K562 (cell line): Measurements from ENCODE around the gene ZNF598. TPM values are rescaled to one million over a fixed set of nuclear protein-coding genes. Genes with fewer than 3 reads are reported as not detected.
A peak's percentile ranks its signal among the peaks of the same experiment; 100 is the strongest.

ENCODE experiments used
- ATAC-seq: fragments of 200-7000 bp; cut with Tn5 transposase; 3 replicates; pipeline ENCODE4 v1.9.1; 2020; ENCODE audit warnings: moderate library complexity
- BruUV-seq: library from RNA; stranded (reverse); fragments of 400-500 nt; replicated peaks from 2 replicates; lab custom pipeline; 2021; lab: Mats Ljungman, UMichigan
- CTCF ChIA-PET: fragments of 300-600 bp; formaldehyde crosslinking; extraction: SDS; loops from one replicate; lab custom pipeline; 2021; ENCODE audit warnings: low intra/inter-chr PET ratio; lab: Yijun Ruan, JAX
- POLR2A ChIA-PET: fragments of 300-600, 350-650 bp; sonication (Branson Sonifier 250); formaldehyde crosslinking; extraction: SDS; loops from one replicate; lab custom pipeline; 2021; ENCODE audit warnings: antibody characterized with exemption, inconsistent platforms; lab: Yijun Ruan, JAX
- DNase-seq, 4 experiments: peaks; one replicate each; pipeline versions ENCODE4 v3.0.0 to v3.0.0-alpha.2; 2011 to 2018; ENCODE audit warnings: low spot score in 3 of 4, mixed read lengths in 3 of 4; ENCODE audit errors: extremely low read depth in 1 of 4
- FAIRE-seq: peaks from 2 replicates; lab custom pipeline; 2011; peaks lifted over from hg19 to GRCh38; lab: Jason Lieb, UNC
- H2AFZ ChIP-seq: 2 replicates; pipeline ENCODE4 v1.6.0; 2011; ENCODE audit warnings: low read depth, low read length, control low read depth, inconsistent platforms
- H3K27ac ChIP-seq: fragments of 200-600 bp; 3 replicates; pipeline ENCODE4 v1.8.0; 2011; ENCODE audit warnings: low read depth, mild to moderate bottlenecking, control low read depth, inconsistent platforms, low read length, moderate library complexity, mixed read lengths; ENCODE audit errors: extremely low read depth
- H3K27me3 ChIP-seq, 2 experiments: fragments of 300-600 bp in 1 of 2; 2 replicates in 1 of 2; 3 replicates in 1 of 2; pipeline versions ENCODE4 v1.6.0 to v1.8.0; 2011; ENCODE audit warnings: inconsistent platforms in 2 of 2, low read length in 2 of 2, mild to moderate bottlenecking in 1 of 2, mixed read lengths in 1 of 2, moderate library complexity in 1 of 2; ENCODE audit not compliant: control insufficient read depth in 2 of 2, insufficient read depth in 2 of 2
- H3K36me3 ChIP-seq: fragments of 300-600 bp; 3 replicates; pipeline ENCODE4 v1.8.0; 2011; ENCODE audit warnings: mild to moderate bottlenecking, low read length, inconsistent platforms; ENCODE audit not compliant: control insufficient read depth, insufficient read depth
- H3K4me1 ChIP-seq, 2 experiments: fragments of 200-600 bp in 1 of 2; replicated peaks in 1 of 2; 2 replicates in 1 of 2; 3 replicates in 1 of 2; pipeline versions ENCODE4 v1.5.1 to v1.8.0; 2011; ENCODE audit warnings: inconsistent platforms in 2 of 2, low read length in 2 of 2, mild to moderate bottlenecking in 1 of 2, mixed read lengths in 1 of 2, moderate library complexity in 1 of 2; ENCODE audit not compliant: control insufficient read depth in 2 of 2, insufficient read depth in 2 of 2
- H3K4me2 ChIP-seq: 2 replicates; pipeline ENCODE4 v1.6.1; 2011; ENCODE audit warnings: low read length, control low read depth, inconsistent platforms, mixed read lengths; ENCODE audit not compliant: insufficient read depth
- H3K4me3 ChIP-seq: fragments of 200-600 bp; sonication (generic), shearing (Covaris generic); 2 replicates; pipeline ENCODE4 v1.5.1; 2016; ENCODE audit warnings: control low read depth, inconsistent platforms
- H3K79me2 ChIP-seq: fragments of 200-600 bp; 3 replicates; pipeline ENCODE4 v1.8.0; 2011; ENCODE audit warnings: low read length, inconsistent platforms; ENCODE audit not compliant: control insufficient read depth, insufficient read depth
- H3K9ac ChIP-seq, 2 experiments: 2 replicates each; pipeline versions ENCODE4 v1.6.0 to v1.6.1; 2011; ENCODE audit warnings: low read depth in 2 of 2, low read length in 2 of 2, control low read depth in 1 of 2, inconsistent platforms in 1 of 2, mild to moderate bottlenecking in 1 of 2, mixed read lengths in 1 of 2; ENCODE audit not compliant: insufficient read depth in 1 of 2
- H3K9me1 ChIP-seq: one replicate; pipeline ENCODE4 v1.6.0; 2011; ENCODE audit warnings: inconsistent platforms, mild to moderate bottlenecking, low read length, moderate library complexity; ENCODE audit not compliant: control insufficient read depth, insufficient read depth
- H3K9me3 ChIP-seq: replicated peaks from 2 replicates; pipeline ENCODE4 v1.5.1; 2011; ENCODE audit warnings: low read depth, low read length, inconsistent platforms; ENCODE audit not compliant: control insufficient read depth, insufficient read depth
- H4K20me1 ChIP-seq: replicated peaks from 2 replicates; pipeline ENCODE4 v1.6.1; 2011; ENCODE audit warnings: low read length, inconsistent platforms, mixed read lengths; ENCODE audit not compliant: control insufficient read depth, insufficient read depth
- CBX1 ChIP-seq: sonication (generic); IDR thresholded peaks from 2 replicates; pipeline ENCODE4 v1.6.1; 2016; ENCODE audit warnings: antibody characterized with exemption, low read depth, mild to moderate bottlenecking
- HDAC1 ChIP-seq, 2 experiments: fragments of 450-650 bp; IDR thresholded peaks; 2 replicates each; pipeline ENCODE4 v1.6.1; 2016 to 2017; ENCODE audit warnings: inconsistent platforms in 1 of 2, mild to moderate bottlenecking in 1 of 2, moderate library complexity in 1 of 2
- JUND ChIP-seq, 2 experiments: IDR thresholded peaks; 2 replicates in 1 of 2; 3 replicates in 1 of 2; pipeline ENCODE4 v1.6.1; 2011; ENCODE audit warnings: borderline replicate concordance in 2 of 2, low read depth in 2 of 2, low read length in 2 of 2, improper control_type of control experiment in 1 of 2, missing biosample characterization in 1 of 2, missing genetic modification characterization in 1 of 2, missing genetic modification reagents in 1 of 2
- XRCC3 ChIP-seq: fragments of 450-650 bp; IDR thresholded peaks from 2 replicates; pipeline ENCODE4 v1.6.1; 2017; ENCODE audit warnings: mild to moderate bottlenecking, moderate library complexity
- ZNF133 ChIP-seq: fragments of 250-450 bp; sonication (Bioruptor Pico); IDR thresholded peaks from 2 replicates; pipeline ENCODE4 v1.4.0; 2020; ENCODE audit warnings: mild to moderate bottlenecking
- ZNF274 ChIP-seq: IDR thresholded peaks from 2 replicates; pipeline ENCODE4 v1.6.1; 2011; ENCODE audit warnings: low read depth, mild to moderate bottlenecking, low read length, moderate library complexity, borderline replicate concordance
- WGBS: fragments of 100-300 bp; shearing (Covaris generic); methylation state at CpG from one replicate; pipeline ENCODE4 v1.1.6; 2016; ENCODE audit warnings: low coverage, mixed read lengths; ENCODE audit not compliant: insufficient coverage; ENCODE audit errors: missing lambda C conversion rate; 5-methylcytosine and 5-hydroxymethylcytosine counted together
- in situ Hi-C: fragments of 300-500 bp; cut with MboI; formaldehyde crosslinking; loops from 4 replicates; pipeline ENCODE4 v1.15.0; 2018; ENCODE audit warnings: inconsistent platforms, mixed read lengths
- intact Hi-C: fragments of 100-400 bp; cut with micrococcal nuclease; formaldehyde crosslinking; loops from 2 replicates; pipeline ENCODE4 v1.14.2; 2022
- polyA plus RNA-seq, 8 experiments: library from polyadenylated mRNA; depleted of rRNA in 4 of 8; stranded (reverse) in 5 of 8; unstranded in 3 of 8; fragments of >200 nt; fragmentation: Nextera tagmentation in 2 of 8; fragmentation: Illumina TruSeq in 1 of 8; extraction: Ambion mirVana in 2 of 8; extraction: Trizol in 1 of 8; gene quantifications; 2 replicates each; pipeline versions ENCODE4 v1.2.1 to v1.2.3, GENCODE V29; 2011 to 2014; ENCODE audit warnings: inconsistent platforms in 1 of 8, missing spikeins in 1 of 8
- total RNA-seq, 7 experiments: library from RNA; depleted of rRNA in 6 of 7; stranded (reverse); fragments of >200 nt in 6 of 7; fragmentation: Illumina TruSeq in 2 of 7; extraction: Trizol in 2 of 7; gene quantifications; 2 replicates each; pipeline versions ENCODE4 v1.2.1 to v1.2.3, GENCODE V29; 2011 to 2021; ENCODE audit warnings: low replicate concordance in 1 of 7
- TF ChIP-seq, protein P1 (sequence below), 2 experiments: fragments of 450-650 bp in 1 of 2; sonication (generic) in 1 of 2; formaldehyde crosslinking in 1 of 2; IDR thresholded peaks; 2 replicates each; pipeline versions ENCODE4 v1.7.1 to v1.9.0; 2016 to 2022; ENCODE audit warnings: inconsistent platforms in 1 of 2, mild to moderate bottlenecking in 1 of 2, missing genetic modification reagents in 1 of 2
- TF ChIP-seq, protein P2 (sequence below): fragments of 250-450 bp; sonication (Bioruptor Pico); IDR thresholded peaks from 2 replicates; pipeline ENCODE4 v1.5.1; 2021; ENCODE audit warnings: mild to moderate bottlenecking

Gene ZNF598
- total and polyA plus RNA-seq, 9 of the 15 experiments (the other 6 are each of a cell fraction or from before 2014, with no cell fraction given), result 0.11 to 115 (median 29.6) TPM

DNA sequence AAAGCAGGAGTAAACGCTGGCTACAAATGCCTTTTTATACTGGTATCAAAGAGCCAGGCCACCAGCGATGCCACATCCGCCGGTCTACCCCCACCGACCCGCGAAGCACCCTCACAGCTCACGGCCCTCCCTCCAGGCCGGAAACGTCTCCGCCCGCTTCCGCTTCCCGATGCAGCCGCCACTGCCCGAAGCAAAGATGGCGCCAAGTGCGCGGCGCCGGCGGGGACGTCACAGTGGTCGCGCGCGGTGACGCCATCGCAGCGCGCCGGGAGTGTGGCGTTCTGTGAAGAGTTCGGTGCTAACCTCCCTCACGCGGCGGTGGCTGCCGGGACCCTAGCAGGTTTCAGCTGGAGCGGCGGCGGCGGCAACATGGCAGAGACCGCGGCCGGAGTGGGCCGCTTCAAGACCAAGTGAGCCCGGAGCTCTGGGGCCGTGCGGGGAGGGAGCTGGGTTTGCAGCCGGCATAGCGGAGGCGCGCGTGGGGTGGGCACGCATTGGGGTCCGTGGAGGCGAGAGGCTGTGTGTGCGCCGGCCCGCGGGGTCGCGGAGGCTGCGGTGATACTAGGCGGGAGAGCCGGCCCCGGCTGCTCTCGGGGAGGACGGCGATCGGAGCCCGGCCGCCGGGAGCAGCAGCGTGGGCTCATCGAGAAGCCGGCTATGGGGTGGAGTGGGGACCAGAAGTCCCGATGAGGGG, 37.7 kb downstream of the ZNF598 start, which contains the start of gene TBL3:
TSS of gene TBL3 (plus strand) at position 258 of the 694 bp plus-strand sequence. CDS start at position 370, 112 bp downstream.
- peak within 1 kb of the TSS; percentile 91 for H3K4me2 ChIP-seq
- WGBS, result 1% methylated on average over 66 of the region's 78 CpGs
- H3K27ac ChIP-seq, result peak within 1 kb of the TSS; percentile 84
- in situ Hi-C loops, result no loop called here
- H3K36me3 ChIP-seq, result peaks cover 36% of the 10 kb centered on the region; the same call in 2 of the 3 replicates
- H3K9me1 ChIP-seq, result peaks cover 3% of the 10 kb centered on the region
- no peaks in the 10 kb centered on the region for H4K20me1 ChIP-seq
- ATAC-seq (peak; percentile 97), FAIRE-seq (peak; percentile 97), DNase-seq (peak; percentile 81 to 97 (median 88))
- intact Hi-C loops, result no loop called here
- peak within 1 kb of the TSS; percentile 90 to 99 for H3K9ac ChIP-seq
- H2AFZ ChIP-seq, result peak within 1 kb of the TSS; percentile 96
- H3K79me2 ChIP-seq, result peaks cover 38% of the 10 kb centered on the region
- H3K4me3 ChIP-seq, result peak within 1 kb of the TSS; percentile 100
- H3K27me3 ChIP-seq, result no peaks in the 10 kb centered on the region
- H3K4me1 ChIP-seq, result peaks cover 7 to 68% of the 10 kb centered on the region in 2 experiments; a peak in 4 of 5 replicates
- no TSS peak for BruUV-seq
- CTCF ChIA-PET, result no interaction called here
- POLR2A ChIA-PET, result interaction anchor here (0.6 to 2.2 kb wide), 16 partner anchors 8 to 503 kb away, joined by 3 to 16 read pairs (median 4); partner anchors contain the start of genes GFER, NDUFB10, NOXO1 and NPW
- H3K9me3 ChIP-seq, result no peaks in the 10 kb centered on the region
- no peak for TF ChIP-seq XRCC3
- no peak for TF ChIP-seq ZNF274
- TF ChIP-seq, protein P1, sequence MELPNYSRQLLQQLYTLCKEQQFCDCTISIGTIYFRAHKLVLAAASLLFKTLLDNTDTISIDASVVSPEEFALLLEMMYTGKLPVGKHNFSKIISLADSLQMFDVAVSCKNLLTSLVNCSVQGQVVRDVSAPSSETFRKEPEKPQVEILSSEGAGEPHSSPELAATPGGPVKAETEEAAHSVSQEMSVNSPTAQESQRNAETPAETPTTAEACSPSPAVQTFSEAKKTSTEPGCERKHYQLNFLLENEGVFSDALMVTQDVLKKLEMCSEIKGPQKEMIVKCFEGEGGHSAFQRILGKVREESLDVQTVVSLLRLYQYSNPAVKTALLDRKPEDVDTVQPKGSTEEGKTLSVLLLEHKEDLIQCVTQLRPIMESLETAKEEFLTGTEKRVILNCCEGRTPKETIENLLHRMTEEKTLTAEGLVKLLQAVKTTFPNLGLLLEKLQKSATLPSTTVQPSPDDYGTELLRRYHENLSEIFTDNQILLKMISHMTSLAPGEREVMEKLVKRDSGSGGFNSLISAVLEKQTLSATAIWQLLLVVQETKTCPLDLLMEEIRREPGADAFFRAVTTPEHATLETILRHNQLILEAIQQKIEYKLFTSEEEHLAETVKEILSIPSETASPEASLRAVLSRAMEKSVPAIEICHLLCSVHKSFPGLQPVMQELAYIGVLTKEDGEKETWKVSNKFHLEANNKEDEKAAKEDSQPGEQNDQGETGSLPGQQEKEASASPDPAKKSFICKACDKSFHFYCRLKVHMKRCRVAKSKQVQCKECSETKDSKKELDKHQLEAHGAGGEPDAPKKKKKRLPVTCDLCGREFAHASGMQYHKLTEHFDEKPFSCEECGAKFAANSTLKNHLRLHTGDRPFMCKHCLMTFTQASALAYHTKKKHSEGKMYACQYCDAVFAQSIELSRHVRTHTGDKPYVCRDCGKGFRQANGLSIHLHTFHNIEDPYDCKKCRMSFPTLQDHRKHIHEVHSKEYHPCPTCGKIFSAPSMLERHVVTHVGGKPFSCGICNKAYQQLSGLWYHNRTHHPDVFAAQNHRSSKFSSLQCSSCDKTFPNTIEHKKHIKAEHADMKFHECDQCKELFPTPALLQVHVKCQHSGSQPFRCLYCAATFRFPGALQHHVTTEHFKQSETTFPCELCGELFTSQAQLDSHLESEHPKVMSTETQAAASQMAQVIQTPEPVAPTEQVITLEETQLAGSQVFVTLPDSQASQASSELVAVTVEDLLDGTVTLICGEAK (IDR thresholded peaks at IDR 0.05), result peak; percentile 98
- TF ChIP-seq, protein P1 (CRISPR knock-in tag; IDR thresholded peaks at IDR 0.05), result no peak; the same call in 1 of the 2 replicates
- TF ChIP-seq JUND (IDR thresholded peaks at IDR 0.05; ENCODE audit: borderline replicate concordance, low read depth, low read length), result peak; percentile 84
- peak; percentile 47; the same call in 1 of the 3 replicates for TF ChIP-seq JUND (tag; IDR thresholded peaks at IDR 0.05; ENCODE audit: borderline replicate concordance, low read depth, low read length)
- no peak for TF ChIP-seq ZNF133
- peak; percentile 78 for TF ChIP-seq CBX1
- TF ChIP-seq, protein P2, sequence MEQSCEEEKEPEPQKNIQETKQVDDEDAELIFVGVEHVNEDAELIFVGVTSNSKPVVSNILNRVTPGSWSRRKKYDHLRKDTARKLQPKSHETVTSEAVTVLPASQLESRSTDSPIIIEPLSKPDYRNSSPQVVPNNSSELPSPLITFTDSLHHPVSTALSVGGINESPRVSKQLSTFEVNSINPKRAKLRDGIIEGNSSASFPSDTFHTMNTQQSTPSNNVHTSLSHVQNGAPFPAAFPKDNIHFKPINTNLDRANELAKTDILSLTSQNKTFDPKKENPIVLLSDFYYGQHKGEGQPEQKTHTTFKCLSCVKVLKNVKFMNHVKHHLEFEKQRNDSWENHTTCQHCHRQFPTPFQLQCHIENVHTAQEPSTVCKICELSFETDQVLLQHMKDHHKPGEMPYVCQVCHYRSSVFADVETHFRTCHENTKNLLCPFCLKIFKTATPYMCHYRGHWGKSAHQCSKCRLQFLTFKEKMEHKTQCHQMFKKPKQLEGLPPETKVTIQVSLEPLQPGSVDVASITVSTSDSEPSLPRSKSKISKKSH (CRISPR knock-in tag), result no peak
- peak in 1 of 2 experiments; percentile 96; a peak in 2 of 4 replicates for TF ChIP-seq HDAC1 (IDR thresholded peaks at IDR 0.05)
